ENCODE measurements around the gene ANKDD1B. TPM values are rescaled to one million over a fixed set of nuclear protein-coding genes. Genes with fewer than 3 reads are reported as not detected.

The ANKDD1B gene
- polyA plus RNA-seq, 2 of the 4 experiments (the other 2 are of a cell fraction): 0.09 to 0.14 TPM

DNA sequence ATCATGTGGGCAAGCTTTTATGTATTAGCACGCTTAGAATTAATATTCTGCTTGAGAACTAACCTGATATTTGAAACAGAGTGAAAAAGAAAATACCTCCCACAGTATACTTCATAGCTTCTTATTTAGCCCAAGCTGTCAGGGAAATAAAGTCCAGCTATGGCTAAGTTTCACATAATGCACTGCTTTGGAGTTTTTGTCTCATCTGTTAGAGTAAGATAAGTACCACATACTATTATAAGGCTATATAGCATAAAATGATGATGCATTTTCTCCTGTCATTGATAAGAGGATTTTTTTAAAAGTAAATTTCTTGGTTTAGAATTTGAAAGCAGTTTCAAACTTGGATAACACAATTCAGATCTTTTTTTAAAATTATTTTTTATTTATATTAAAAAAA, 2.4 kb upstream of the ANKDD1B start:
- no peak overlapping the region for H3K4me2 ChIP-seq
- peaks cover 12% of the 10 kb centered on the region for H3K4me1 ChIP-seq
- H3K9me3 ChIP-seq: no peaks in the 10 kb centered on the region
- FAIRE-seq: no peak
- WGBS (ENCODE audit: missing lambda C conversion rate): 93% methylated on average over 1 of the region's 1 CpG
- DNase-seq (ENCODE audit: low read depth in 1 of 2, low spot score in 1 of 2): no peak
- no peak overlapping the region for H3K27ac ChIP-seq
- no peak overlapping the region for H3K4me3 ChIP-seq
- POLR2A ChIA-PET: no interaction called here
- ATAC-seq: no peak
- TF ChIP-seq SREBF2 (IDR thresholded peaks at IDR 0.05) (no peak), HOXB13 (CRISPR knock-in tag; IDR thresholded peaks at IDR 0.05; ENCODE audit: low read depth) (no peak), TFCP2L1 (CRISPR knock-in tag; IDR thresholded peaks at IDR 0.05) (no peak), NR3C1 (IDR thresholded peaks at IDR 0.05) (no peak), JUN (IDR thresholded peaks at IDR 0.05) (no peak), ZSCAN20 (CRISPR knock-in tag; IDR thresholded peaks at IDR 0.05) (no peak), RCOR1 (IDR thresholded peaks at IDR 0.05; ENCODE audit: low read depth, low read length) (no peak), KDM1A (IDR thresholded peaks at IDR 0.05; ENCODE audit: low read depth) (no peak), HOXB5 (CRISPR knock-in tag; IDR thresholded peaks at IDR 0.05) (no peak), FOSB (CRISPR knock-in tag; IDR thresholded peaks at IDR 0.05) (no peak), RAD21 (conservative IDR thresholded peaks at IDR 0.05 in 1 of 2, IDR thresholded peaks at IDR 0.05 in 1 of 2) (no peak), CBX8 (IDR thresholded peaks at IDR 0.05) (no peak)
- TF ChIP-seq, protein P1, sequence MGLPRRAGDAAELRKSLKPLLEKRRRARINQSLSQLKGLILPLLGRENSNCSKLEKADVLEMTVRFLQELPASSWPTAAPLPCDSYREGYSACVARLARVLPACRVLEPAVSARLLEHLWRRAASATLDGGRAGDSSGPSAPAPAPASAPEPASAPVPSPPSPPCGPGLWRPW (IDR thresholded peaks at IDR 0.05): no peak
- TF ChIP-seq, protein P2, sequence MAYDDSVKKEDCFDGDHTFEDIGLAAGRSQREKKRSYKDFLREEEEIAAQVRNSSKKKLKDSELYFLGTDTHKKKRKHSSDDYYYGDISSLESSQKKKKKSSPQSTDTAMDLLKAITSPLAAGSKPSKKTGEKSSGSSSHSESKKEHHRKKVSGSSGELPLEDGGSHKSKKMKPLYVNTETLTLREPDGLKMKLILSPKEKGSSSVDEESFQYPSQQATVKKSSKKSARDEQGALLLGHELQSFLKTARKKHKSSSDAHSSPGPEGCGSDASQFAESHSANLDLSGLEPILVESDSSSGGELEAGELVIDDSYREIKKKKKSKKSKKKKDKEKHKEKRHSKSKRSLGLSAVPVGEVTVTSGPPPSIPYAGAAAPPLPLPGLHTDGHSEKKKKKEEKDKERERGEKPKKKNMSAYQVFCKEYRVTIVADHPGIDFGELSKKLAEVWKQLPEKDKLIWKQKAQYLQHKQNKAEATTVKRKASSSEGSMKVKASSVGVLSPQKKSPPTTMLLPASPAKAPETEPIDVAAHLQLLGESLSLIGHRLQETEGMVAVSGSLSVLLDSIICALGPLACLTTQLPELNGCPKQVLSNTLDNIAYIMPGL (CRISPR knock-in tag; IDR thresholded peaks at IDR 0.05; ENCODE audit: borderline replicate concordance): no peak
- TF ChIP-seq, protein P3, sequence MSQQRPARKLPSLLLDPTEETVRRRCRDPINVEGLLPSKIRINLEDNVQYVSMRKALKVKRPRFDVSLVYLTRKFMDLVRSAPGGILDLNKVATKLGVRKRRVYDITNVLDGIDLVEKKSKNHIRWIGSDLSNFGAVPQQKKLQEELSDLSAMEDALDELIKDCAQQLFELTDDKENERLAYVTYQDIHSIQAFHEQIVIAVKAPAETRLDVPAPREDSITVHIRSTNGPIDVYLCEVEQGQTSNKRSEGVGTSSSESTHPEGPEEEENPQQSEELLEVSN (IDR thresholded peaks at IDR 0.05; ENCODE audit: borderline replicate concordance, low read depth): no peak
- TF ChIP-seq, protein P4, sequence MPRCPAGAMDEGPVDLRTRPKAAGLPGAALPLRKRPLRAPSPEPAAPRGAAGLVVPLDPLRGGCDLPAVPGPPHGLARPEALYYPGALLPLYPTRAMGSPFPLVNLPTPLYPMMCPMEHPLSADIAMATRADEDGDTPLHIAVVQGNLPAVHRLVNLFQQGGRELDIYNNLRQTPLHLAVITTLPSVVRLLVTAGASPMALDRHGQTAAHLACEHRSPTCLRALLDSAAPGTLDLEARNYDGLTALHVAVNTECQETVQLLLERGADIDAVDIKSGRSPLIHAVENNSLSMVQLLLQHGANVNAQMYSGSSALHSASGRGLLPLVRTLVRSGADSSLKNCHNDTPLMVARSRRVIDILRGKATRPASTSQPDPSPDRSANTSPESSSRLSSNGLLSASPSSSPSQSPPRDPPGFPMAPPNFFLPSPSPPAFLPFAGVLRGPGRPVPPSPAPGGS (IDR thresholded peaks at IDR 0.05): no peak
- TF ChIP-seq, protein P5, sequence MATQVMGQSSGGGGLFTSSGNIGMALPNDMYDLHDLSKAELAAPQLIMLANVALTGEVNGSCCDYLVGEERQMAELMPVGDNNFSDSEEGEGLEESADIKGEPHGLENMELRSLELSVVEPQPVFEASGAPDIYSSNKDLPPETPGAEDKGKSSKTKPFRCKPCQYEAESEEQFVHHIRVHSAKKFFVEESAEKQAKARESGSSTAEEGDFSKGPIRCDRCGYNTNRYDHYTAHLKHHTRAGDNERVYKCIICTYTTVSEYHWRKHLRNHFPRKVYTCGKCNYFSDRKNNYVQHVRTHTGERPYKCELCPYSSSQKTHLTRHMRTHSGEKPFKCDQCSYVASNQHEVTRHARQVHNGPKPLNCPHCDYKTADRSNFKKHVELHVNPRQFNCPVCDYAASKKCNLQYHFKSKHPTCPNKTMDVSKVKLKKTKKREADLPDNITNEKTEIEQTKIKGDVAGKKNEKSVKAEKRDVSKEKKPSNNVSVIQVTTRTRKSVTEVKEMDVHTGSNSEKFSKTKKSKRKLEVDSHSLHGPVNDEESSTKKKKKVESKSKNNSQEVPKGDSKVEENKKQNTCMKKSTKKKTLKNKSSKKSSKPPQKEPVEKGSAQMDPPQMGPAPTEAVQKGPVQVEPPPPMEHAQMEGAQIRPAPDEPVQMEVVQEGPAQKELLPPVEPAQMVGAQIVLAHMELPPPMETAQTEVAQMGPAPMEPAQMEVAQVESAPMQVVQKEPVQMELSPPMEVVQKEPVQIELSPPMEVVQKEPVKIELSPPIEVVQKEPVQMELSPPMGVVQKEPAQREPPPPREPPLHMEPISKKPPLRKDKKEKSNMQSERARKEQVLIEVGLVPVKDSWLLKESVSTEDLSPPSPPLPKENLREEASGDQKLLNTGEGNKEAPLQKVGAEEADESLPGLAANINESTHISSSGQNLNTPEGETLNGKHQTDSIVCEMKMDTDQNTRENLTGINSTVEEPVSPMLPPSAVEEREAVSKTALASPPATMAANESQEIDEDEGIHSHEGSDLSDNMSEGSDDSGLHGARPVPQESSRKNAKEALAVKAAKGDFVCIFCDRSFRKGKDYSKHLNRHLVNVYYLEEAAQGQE (IDR thresholded peaks at IDR 0.05): no peak
- CTCF ChIA-PET: no interaction called here

DNA sequence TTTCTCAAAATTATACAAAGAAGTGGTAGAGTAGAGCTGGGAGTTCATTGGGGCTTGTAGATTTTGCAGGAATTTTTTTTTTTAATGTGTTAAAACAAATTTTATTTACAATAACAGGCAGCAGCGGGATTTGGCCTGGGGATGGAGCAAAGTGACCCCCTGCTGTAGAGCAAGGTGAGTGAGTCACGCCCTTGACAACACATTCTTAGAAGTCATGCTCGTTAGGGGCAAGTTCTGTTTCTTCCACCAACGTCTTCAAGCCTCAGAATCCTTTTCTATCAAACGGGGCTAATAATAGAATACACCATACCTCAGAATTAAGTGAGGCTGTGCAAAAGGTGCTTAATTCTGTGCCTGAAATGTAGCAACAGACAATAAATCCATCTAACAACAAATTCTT, 1.1 kb upstream of the ANKDD1B start:
- H3K9me3 ChIP-seq: no peaks in the 10 kb centered on the region
- FAIRE-seq (peak; percentile 88), ATAC-seq (no peak), DNase-seq (ENCODE audit: low read depth in 1 of 2, low spot score in 1 of 2) (no peak)
- H3K4me1 ChIP-seq: peaks cover 12% of the 10 kb centered on the region
- H3K4me3 ChIP-seq: peak overlapping the region; percentile 68; the same call in 2 of the 3 replicates
- H3K4me2 ChIP-seq: peak overlapping the region; percentile 80
- 34% methylated on average over 5 of the region's 5 CpGs for WGBS (ENCODE audit: missing lambda C conversion rate)
- CTCF ChIA-PET: no interaction called here
- peak overlapping the region; percentile 88 to 98 for H3K27ac ChIP-seq
- POLR2A ChIA-PET: no interaction called here
- TF ChIP-seq RNF2 (IDR thresholded peaks at IDR 0.05; ENCODE audit: borderline replicate concordance, low read depth): no peak
- TF ChIP-seq MAFK (IDR thresholded peaks at IDR 0.05; ENCODE audit: partially characterized antibody): no peak
- TF ChIP-seq, protein P6, sequence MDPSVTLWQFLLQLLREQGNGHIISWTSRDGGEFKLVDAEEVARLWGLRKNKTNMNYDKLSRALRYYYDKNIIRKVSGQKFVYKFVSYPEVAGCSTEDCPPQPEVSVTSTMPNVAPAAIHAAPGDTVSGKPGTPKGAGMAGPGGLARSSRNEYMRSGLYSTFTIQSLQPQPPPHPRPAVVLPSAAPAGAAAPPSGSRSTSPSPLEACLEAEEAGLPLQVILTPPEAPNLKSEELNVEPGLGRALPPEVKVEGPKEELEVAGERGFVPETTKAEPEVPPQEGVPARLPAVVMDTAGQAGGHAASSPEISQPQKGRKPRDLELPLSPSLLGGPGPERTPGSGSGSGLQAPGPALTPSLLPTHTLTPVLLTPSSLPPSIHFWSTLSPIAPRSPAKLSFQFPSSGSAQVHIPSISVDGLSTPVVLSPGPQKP (IDR thresholded peaks at IDR 0.05; ENCODE audit: low read depth, low read length): no peak
- TF ChIP-seq, protein P5 (IDR thresholded peaks at IDR 0.05): no peak
- no peak for TF ChIP-seq CHD2 (IDR thresholded peaks at IDR 0.05; ENCODE audit: low read length, partially characterized antibody)
- TF ChIP-seq CBX8 (IDR thresholded peaks at IDR 0.05): no peak
- TF ChIP-seq POLR2A (IDR thresholded peaks at IDR 0.05; ENCODE audit: low read length): no peak
- no peak for TF ChIP-seq SREBF2 (IDR thresholded peaks at IDR 0.05)
- TF ChIP-seq, protein P7, sequence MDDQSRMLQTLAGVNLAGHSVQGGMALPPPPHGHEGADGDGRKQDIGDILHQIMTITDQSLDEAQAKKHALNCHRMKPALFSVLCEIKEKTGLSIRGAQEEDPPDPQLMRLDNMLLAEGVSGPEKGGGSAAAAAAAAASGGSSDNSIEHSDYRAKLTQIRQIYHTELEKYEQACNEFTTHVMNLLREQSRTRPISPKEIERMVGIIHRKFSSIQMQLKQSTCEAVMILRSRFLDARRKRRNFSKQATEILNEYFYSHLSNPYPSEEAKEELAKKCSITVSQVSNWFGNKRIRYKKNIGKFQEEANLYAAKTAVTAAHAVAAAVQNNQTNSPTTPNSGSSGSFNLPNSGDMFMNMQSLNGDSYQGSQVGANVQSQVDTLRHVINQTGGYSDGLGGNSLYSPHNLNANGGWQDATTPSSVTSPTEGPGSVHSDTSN (IDR thresholded peaks at IDR 0.05): no peak
- TF ChIP-seq HOXA7 (CRISPR knock-in tag; IDR thresholded peaks at IDR 0.05): no peak
